ENCODE data around the gene TSHZ3.

TSHZ3 gene

GRCh38 chr19:31349160-31349881 lies at the start of gene TSHZ3:
TSS of gene TSHZ3 (minus strand) at chr19:31349436. CDS start at chr19:31349219, 217 bp downstream.
- peak; percentile 28 for DNase-seq

- no peak for DNase-seq
Measured at GRCh38 chr19:31397308-31397707, 48.1 kb upstream of the TSHZ3 start.

- DNase-seq = no peak
Measured at GRCh38 chr19:31392464-31392863, 43.2 kb upstream of the TSHZ3 start.

GRCh38 chr19:31391518-31391917 lies 42.3 kb upstream of the TSHZ3 start:
- no peak for DNase-seq

GRCh38 chr19:31390711-31391110 lies 41.5 kb upstream of the TSHZ3 start:
- DNase-seq = no peak

- no peak for DNase-seq
Measured at GRCh38 chr19:31389874-31390273, 40.6 kb upstream of the TSHZ3 start.

- no peak for DNase-seq
Measured at GRCh38 chr19:31387717-31388301, 38.6 kb upstream of the TSHZ3 start.

- DNase-seq = no peak
Measured at GRCh38 chr19:31386806-31387205, 37.6 kb upstream of the TSHZ3 start.

GRCh38 chr19:31385744-31386143 lies 36.5 kb upstream of the TSHZ3 start:
- no peak for DNase-seq

GRCh38 chr19:31383553-31383952 lies 34.3 kb upstream of the TSHZ3 start:
- no peak for DNase-seq

GRCh38 chr19:31380854-31381253 lies 31.6 kb upstream of the TSHZ3 start:
- DNase-seq = no peak

GRCh38 chr19:31378404-31378803 lies 29.2 kb upstream of the TSHZ3 start:
- no peak for DNase-seq

GRCh38 chr19:31377736-31378135 lies 28.5 kb upstream of the TSHZ3 start:
- no peak for DNase-seq

- DNase-seq = no peak
Measured at GRCh38 chr19:31372246-31372781, 23.1 kb upstream of the TSHZ3 start.

GRCh38 chr19:31370216-31370615 lies 21.0 kb upstream of the TSHZ3 start:
- no peak for DNase-seq

- no peak for DNase-seq
Measured at GRCh38 chr19:31364963-31365362, 15.7 kb upstream of the TSHZ3 start.

GRCh38 chr19:31361728-31362127 lies 12.5 kb upstream of the TSHZ3 start:
- no peak for DNase-seq

GRCh38 chr19:31357315-31357673 lies 8.1 kb upstream of the TSHZ3 start:
- DNase-seq = no peak

GRCh38 chr19:31356587-31357314 lies 7.5 kb upstream of the TSHZ3 start:
- peak; percentile 36 for DNase-seq

- no peak for DNase-seq
Measured at GRCh38 chr19:31355665-31356289, 6.5 kb upstream of the TSHZ3 start.

GRCh38 chr19:31354799-31355664 lies 5.8 kb upstream of the TSHZ3 start:
- DNase-seq = no peak

GRCh38 chr19:31354316-31354715 lies 5.1 kb upstream of the TSHZ3 start:
- no peak for DNase-seq
